SK-N-MC (cell line): Measurements from ENCODE around the gene KRABD2.
"Not testable (repeated sequence)": the region's sequence is repeated elsewhere in the genome, so short reads cannot be mapped to it uniquely, and the experiment has no call there.

Experiments used
- EZH2 ChIP-seq: fragments of 200-600 bp; sonication (generic); IDR thresholded peaks from one replicate; pipeline ENCODE4 v1.6.1; 2017; ENCODE audit warnings: antibody characterized with exemption
- FOXP2 ChIP-seq: optimal IDR thresholded peaks from 2 replicates; pipeline ENCODE3; 2011; ENCODE audit warnings: mild to moderate bottlenecking, moderate library complexity; ENCODE audit not compliant: insufficient read depth; ENCODE audit errors: extremely low read length, control extremely low read depth
- POLR2AphosphoS5 ChIP-seq: IDR thresholded peaks from 2 replicates; pipeline ENCODE4 v1.6.1; 2012; ENCODE audit warnings: mild to moderate bottlenecking, low read depth, low read length, borderline replicate concordance

GRCh38 chr17:8378117-8378516, 1.6 kb upstream of the KRABD2 start:
- not testable (repeated sequence) for TF ChIP-seq POLR2AphosphoS5, EZH2, FOXP2
